BLaER1 (cell line): Measurements from ENCODE around the gene PTPRK.

Experiments used
- H3K27ac ChIP-seq: shearing (Covaris generic); formaldehyde crosslinking; 2 replicates; pipeline ENCODE4 v1.8.1; 2022
- H3K27me3 ChIP-seq: shearing (Covaris generic); formaldehyde crosslinking; 2 replicates; pipeline ENCODE4 v1.8.1; 2022
- H3K36me3 ChIP-seq: shearing (Covaris generic); formaldehyde crosslinking; 2 replicates; pipeline ENCODE4 v1.8.1; 2022
- H3K4me1 ChIP-seq: shearing (Covaris generic); formaldehyde crosslinking; 2 replicates; pipeline ENCODE4 v1.8.1; 2022
- H3K4me2 ChIP-seq: shearing (Covaris generic); formaldehyde crosslinking; 2 replicates; pipeline ENCODE4 v1.8.1; 2022
- H3K4me3 ChIP-seq: shearing (Covaris generic); formaldehyde crosslinking; 2 replicates; pipeline ENCODE4 v1.8.1; 2022
- H3K9ac ChIP-seq: shearing (Covaris generic); formaldehyde crosslinking; 2 replicates; pipeline ENCODE4 v1.8.1; 2022
- H3K9me3 ChIP-seq: shearing (Covaris generic); formaldehyde crosslinking; 2 replicates; pipeline ENCODE4 v1.8.1; 2022
- H4K20me1 ChIP-seq: shearing (Covaris generic); formaldehyde crosslinking; 2 replicates; pipeline ENCODE4 v1.8.1; 2022
- Cebpa-rat ChIP-seq: shearing (Covaris generic); IDR thresholded peaks from 2 replicates; pipeline ENCODE4 v1.8.1; 2022

PTPRK gene

DNA sequence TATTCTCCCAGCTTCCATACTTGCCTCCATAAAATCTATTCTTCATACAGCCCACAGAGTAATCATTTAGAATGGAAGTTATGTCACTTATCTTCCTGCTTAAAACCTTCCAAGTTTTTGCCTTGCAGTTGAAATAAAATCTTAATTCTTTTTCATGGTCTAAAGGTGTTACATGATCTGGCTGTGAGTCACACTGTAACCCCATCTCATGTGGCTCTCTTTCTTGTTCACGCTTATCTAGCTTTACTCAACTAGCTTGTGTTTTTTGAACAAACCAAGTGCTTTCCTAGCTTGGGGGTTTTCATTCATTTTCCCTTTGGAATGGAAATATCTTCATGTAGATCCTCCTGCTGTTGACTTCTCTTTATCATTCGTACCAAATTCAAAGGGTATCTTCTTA, 596.0 kb downstream of the PTPRK start:
- H3K27me3 ChIP-seq = no peaks in the 10 kb centered on the region
- peaks cover 5% of the 10 kb centered on the region; the same call in 1 of the 2 replicates for H3K4me1 ChIP-seq
- H3K9me3 ChIP-seq = 0 out of 2 replicates have a peak, but pooled peaks cover 9% of the 10 kb centered on the region
- H3K27ac ChIP-seq = no peak overlapping the region
- no peak overlapping the region for H3K4me3 ChIP-seq
- H3K9ac ChIP-seq = no peak overlapping the region
- no peaks in the 10 kb centered on the region for H3K36me3 ChIP-seq
- TF ChIP-seq Cebpa-rat = no peak
- H4K20me1 ChIP-seq = no peaks in the 10 kb centered on the region
- H3K4me2 ChIP-seq = no peak overlapping the region

DNA sequence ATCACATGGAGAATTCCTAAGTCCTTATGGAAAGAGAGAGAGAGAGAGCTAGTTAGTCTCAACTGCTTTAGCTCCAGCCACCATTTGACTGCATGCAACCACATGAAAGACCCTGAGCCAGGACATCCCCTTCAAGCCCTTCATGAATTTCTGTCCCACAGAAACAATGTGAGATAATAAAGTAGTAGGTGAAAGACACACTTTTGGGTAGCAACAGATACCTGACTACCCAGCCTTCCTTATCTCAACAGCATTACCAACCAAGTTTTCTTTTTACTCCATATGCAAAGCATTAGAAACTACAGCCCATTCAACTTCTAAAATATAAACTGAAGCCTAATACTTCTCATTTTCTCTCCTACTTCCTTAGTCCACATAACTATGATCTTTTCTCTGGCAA, 596.4 kb downstream of the PTPRK start:
- Histone ChIP-seq H3K4me1 (peaks cover 5% of the 10 kb centered on the region; the same call in 1 of the 2 replicates), H3K36me3 (no peaks in the 10 kb centered on the region), H4K20me1 (no peaks in the 10 kb centered on the region), H3K4me2 (no peak overlapping the region), H3K4me3 (no peak overlapping the region), H3K9me3 (0 out of 2 replicates have a peak, but pooled peaks cover 9% of the 10 kb centered on the region), H3K27ac (no peak overlapping the region), H3K27me3 (no peaks in the 10 kb centered on the region), H3K9ac (no peak overlapping the region)
- no peak for TF ChIP-seq Cebpa-rat

GRCh38 chr6:127923135-127923534, 597.3 kb downstream of the PTPRK start:
- no peaks in the 10 kb centered on the region for H4K20me1 ChIP-seq
- H3K4me3 ChIP-seq = no peak overlapping the region
- no peak overlapping the region for H3K27ac ChIP-seq
- H3K9ac ChIP-seq = no peak overlapping the region
- 0 out of 2 replicates have a peak, but pooled peaks cover 9% of the 10 kb centered on the region for H3K9me3 ChIP-seq
- H3K4me1 ChIP-seq = peaks cover 5% of the 10 kb centered on the region; the same call in 1 of the 2 replicates
- H3K27me3 ChIP-seq = no peaks in the 10 kb centered on the region
- H3K36me3 ChIP-seq = no peaks in the 10 kb centered on the region
- TF ChIP-seq Cebpa-rat = no peak
- H3K4me2 ChIP-seq = no peak overlapping the region

GRCh38 chr6:127921982-127922381, 598.4 kb downstream of the PTPRK start:
- H3K36me3 ChIP-seq = no peaks in the 10 kb centered on the region
- no peak overlapping the region for H3K4me3 ChIP-seq
- no peaks in the 10 kb centered on the region for H3K27me3 ChIP-seq
- H3K9me3 ChIP-seq = 0 out of 2 replicates have a peak, but pooled peaks cover 6% of the 10 kb centered on the region
- no peaks in the 10 kb centered on the region for H4K20me1 ChIP-seq
- no peak overlapping the region for H3K9ac ChIP-seq
- H3K4me2 ChIP-seq = no peak overlapping the region
- no peak overlapping the region for H3K27ac ChIP-seq
- H3K4me1 ChIP-seq = peaks cover 5% of the 10 kb centered on the region; the same call in 1 of the 2 replicates
- TF ChIP-seq Cebpa-rat = no peak

GRCh38 chr6:127920804-127921203, 599.6 kb downstream of the PTPRK start:
- no peak overlapping the region for H3K4me2 ChIP-seq
- peaks cover 5% of the 10 kb centered on the region; the same call in 1 of the 2 replicates for H3K4me1 ChIP-seq
- no peak overlapping the region for H3K4me3 ChIP-seq
- no peak for TF ChIP-seq Cebpa-rat
- no peaks in the 10 kb centered on the region for H3K36me3 ChIP-seq
- H3K27me3 ChIP-seq = no peaks in the 10 kb centered on the region
- H3K9me3 ChIP-seq = no peaks in the 10 kb centered on the region
- H4K20me1 ChIP-seq = no peaks in the 10 kb centered on the region
- no peak overlapping the region for H3K9ac ChIP-seq
- H3K27ac ChIP-seq = no peak overlapping the region
